SU-DHL-6 (cell line): ENCODE data around the gene ADIRF.
"Not testable (repeated sequence)": the region's sequence is repeated elsewhere in the genome, so short reads cannot be mapped to it uniquely, and the experiment has no call there.

Experiments used
- H2AFZ ChIP-seq: fragments of 200-600 bp; sonication (generic); 2 replicates; pipeline ENCODE4 v1.6.1; 2014; ENCODE audit warnings: low read depth, mild to moderate bottlenecking, moderate library complexity, mixed read lengths, antibody characterized with exemption, low read length; ENCODE audit not compliant: severe bottlenecking
- H3F3A ChIP-seq: fragments of 200-600 bp; shearing (Covaris generic); 2 replicates; pipeline ENCODE4 v1.6.0; 2016; ENCODE audit warnings: antibody characterized with exemption, mild to moderate bottlenecking; ENCODE audit not compliant: insufficient read depth
- H3K27ac ChIP-seq: fragments of 200-600 bp; sonication (generic); 2 replicates; pipeline ENCODE4 v1.5.1; 2016; ENCODE audit warnings: low read depth, mild to moderate bottlenecking, low read length, moderate library complexity, mixed read lengths
- H3K27me3 ChIP-seq: fragments of 200-600 bp; sonication (generic), shearing (Covaris generic); 2 replicates; pipeline ENCODE4 v1.6.0; 2014; ENCODE audit warnings: mild to moderate bottlenecking, low read length
- H3K36me3 ChIP-seq: fragments of 200-600 bp; sonication (generic); 2 replicates; pipeline ENCODE4 v1.6.1; 2014; ENCODE audit warnings: mild to moderate bottlenecking, low read length, mixed read lengths
- H3K4me2 ChIP-seq: fragments of 300-600, 200-600 bp; shearing (Covaris generic), sonication (generic); 2 replicates; pipeline ENCODE4 v1.6.0; 2014; ENCODE audit warnings: low read length, low read depth, mild to moderate bottlenecking; ENCODE audit not compliant: poor library complexity, severe bottlenecking
- H3K4me3 ChIP-seq: fragments of 200-600 bp; sonication (generic); 2 replicates; pipeline ENCODE4 v1.5.1; 2014; ENCODE audit warnings: antibody characterized with exemption, low read length, mild to moderate bottlenecking, mixed read lengths; ENCODE audit not compliant: insufficient read depth, poor library complexity, severe bottlenecking
- H3K79me2 ChIP-seq: fragments of 200-600 bp; sonication (generic); 2 replicates; pipeline ENCODE4 v1.6.1; 2014; ENCODE audit warnings: mild to moderate bottlenecking, low read length, moderate library complexity; ENCODE audit not compliant: insufficient read depth
- H3K9ac ChIP-seq: fragments of 200-600 bp; sonication (generic); 2 replicates; pipeline ENCODE4 v1.7.0; 2014; ENCODE audit warnings: mild to moderate bottlenecking, low read length
- H3K9me2 ChIP-seq: fragments of 200-600 bp; sonication (generic); replicated peaks from 2 replicates; pipeline ENCODE4 v1.6.1; 2014; ENCODE audit warnings: low read length; ENCODE audit not compliant: insufficient read depth
- H3K9me3 ChIP-seq: fragments of 200-600 bp; sonication (generic); 2 replicates; pipeline ENCODE4 v1.6.1; 2014; ENCODE audit warnings: low read length, mixed read lengths; ENCODE audit not compliant: insufficient read depth
- H4K20me1 ChIP-seq: fragments of 200-600 bp; sonication (generic); 2 replicates; pipeline ENCODE4 v1.6.1; 2014; ENCODE audit warnings: low read depth, mild to moderate bottlenecking, antibody characterized with exemption, low read length, moderate library complexity, mixed read lengths

Gene ADIRF

GRCh38 chr10:87018127-87018526, 49.8 kb downstream of the ADIRF start:
- not testable (repeated sequence) for H3K9ac ChIP-seq, H3K27me3 ChIP-seq, H3K9me2 ChIP-seq, H3K36me3 ChIP-seq, H2AFZ ChIP-seq, H3K4me2 ChIP-seq, H3K27ac ChIP-seq, H3F3A ChIP-seq, H3K4me3 ChIP-seq, H3K79me2 ChIP-seq, H3K9me3 ChIP-seq, H4K20me1 ChIP-seq

- not testable (repeated sequence) for H3K27me3 ChIP-seq, H3K9ac ChIP-seq, H3K9me2 ChIP-seq, H3K36me3 ChIP-seq, H3K4me3 ChIP-seq, H3K9me3 ChIP-seq, H3F3A ChIP-seq, H4K20me1 ChIP-seq, H2AFZ ChIP-seq, H3K79me2 ChIP-seq, H3K27ac ChIP-seq, H3K4me2 ChIP-seq
These were observed 50.8 kb downstream of the ADIRF start for GRCh38 chr10:87019066-87019465.

GRCh38 chr10:87019504-87019903, 51.2 kb downstream of the ADIRF start:
- not testable (repeated sequence) for H3K4me3 ChIP-seq, H3K9me3 ChIP-seq, H4K20me1 ChIP-seq, H2AFZ ChIP-seq, H3K9ac ChIP-seq, H3F3A ChIP-seq, H3K4me2 ChIP-seq, H3K9me2 ChIP-seq, H3K27me3 ChIP-seq, H3K36me3 ChIP-seq, H3K27ac ChIP-seq, H3K79me2 ChIP-seq

GRCh38 chr10:87020056-87020455, 51.8 kb downstream of the ADIRF start, which contains the start of gene FAM25A:
Gene FAM25A, plus strand, starts transcription at chr10:87020294. Its CDS starts 31 bp downstream, at chr10:87020325.
- not testable (repeated sequence) for H3K4me2 ChIP-seq, H3K9me2 ChIP-seq, H3K36me3 ChIP-seq, H3F3A ChIP-seq, H3K27me3 ChIP-seq, H2AFZ ChIP-seq, H3K9me3 ChIP-seq, H3K27ac ChIP-seq, H3K79me2 ChIP-seq, H3K9ac ChIP-seq, H3K4me3 ChIP-seq, H4K20me1 ChIP-seq
